HepG2 (cell line): ENCODE results near the gene MYOM1. TPM values are rescaled to one million over a fixed set of nuclear protein-coding genes. Genes with fewer than 3 reads are reported as not detected.

Experiments used
- ATAC-seq: fragments of 200-7000 bp; cut with Tn5 transposase; 3 replicates; pipeline ENCODE4 v1.9.1; 2020; ENCODE audit warnings: mild to moderate bottlenecking, moderate library complexity
- BruUV-seq: library from RNA; stranded (reverse); fragments of 400-500 nt; replicated peaks from 2 replicates; lab custom pipeline; 2021; lab: Mats Ljungman, UMichigan
- CTCF ChIA-PET: fragments of 300-600 bp; formaldehyde crosslinking; extraction: SDS; loops from one replicate; lab custom pipeline; 2021; ENCODE audit warnings: low total read pairs, inconsistent platforms, low intra/inter-chr PET ratio; lab: Yijun Ruan, JAX
- POLR2A ChIA-PET: fragments of 350-600 bp; sonication (Branson Sonifier 250); formaldehyde crosslinking; loops from one replicate; lab custom pipeline; 2020; ENCODE audit warnings: antibody characterized with exemption, inconsistent platforms; lab: Yijun Ruan, JAX
- DNase-seq: peaks from one replicate; pipeline ENCODE4 v3.0.0-alpha.2; 2015; ENCODE audit warnings: low spot score
- FAIRE-seq: peaks from 3 replicates; lab custom pipeline; 2011; peaks lifted over from hg19 to GRCh38; lab: Jason Lieb, UNC
- H2AFZ ChIP-seq: one replicate; pipeline ENCODE4 v1.6.1; 2011; ENCODE audit warnings: low read length, inconsistent platforms
- H3K27ac ChIP-seq: fragments of 300-600 bp; 3 replicates; pipeline ENCODE4 v1.8.0; 2011; ENCODE audit warnings: mixed run types, mild to moderate bottlenecking, mixed read lengths, low read length, inconsistent platforms; ENCODE audit not compliant: insufficient read depth; ENCODE audit errors: extremely low read length
- H3K27me3 ChIP-seq, 2 experiments: fragments of 200-600 bp in 1 of 2; 2 replicates in 1 of 2; 3 replicates in 1 of 2; pipeline versions ENCODE4 v1.6.0 to v1.8.0; 2011; ENCODE audit warnings: low read length in 2 of 2, mild to moderate bottlenecking in 2 of 2, moderate library complexity in 2 of 2, inconsistent platforms in 1 of 2; ENCODE audit not compliant: insufficient read depth in 2 of 2, control insufficient read depth in 1 of 2
- H3K36me3 ChIP-seq, 2 experiments: fragments of 200-600 bp in 1 of 2; replicated peaks in 1 of 2; 2 replicates in 1 of 2; 3 replicates in 1 of 2; pipeline versions ENCODE4 v1.5.1 to v1.8.0; 2011; ENCODE audit warnings: low read length in 2 of 2, inconsistent platforms in 1 of 2; ENCODE audit not compliant: insufficient read depth in 2 of 2, control insufficient read depth in 1 of 2
- H3K4me1 ChIP-seq: 2 replicates; pipeline ENCODE4 v1.5.1; 2012; ENCODE audit warnings: low read length, inconsistent platforms; ENCODE audit not compliant: insufficient read depth
- H3K4me2 ChIP-seq: 2 replicates; pipeline ENCODE4 v1.6.0; 2011; ENCODE audit warnings: low read depth, low read length, inconsistent platforms
- H3K4me3 ChIP-seq, 3 experiments: fragments of 200-600 bp in 1 of 3; sonication (generic), shearing (Covaris generic) in 1 of 3; replicated peaks in 1 of 3; 2 replicates each; pipeline ENCODE4 v1.5.1; 2011 to 2016; ENCODE audit warnings: low read length in 3 of 3, inconsistent platforms in 2 of 3, low read depth in 2 of 3, mild to moderate bottlenecking in 2 of 3, control low read depth in 1 of 3, mixed read lengths in 1 of 3; ENCODE audit not compliant: insufficient read depth in 1 of 3
- H3K79me2 ChIP-seq: one replicate; pipeline ENCODE4 v1.6.1; 2011; ENCODE audit warnings: low read length, inconsistent platforms; ENCODE audit not compliant: insufficient read depth
- H3K9ac ChIP-seq: 2 replicates; pipeline ENCODE4 v1.6.0; 2011; ENCODE audit warnings: mild to moderate bottlenecking, low read depth, low read length, inconsistent platforms; ENCODE audit not compliant: insufficient read depth
- H3K9me3 ChIP-seq: 2 replicates; pipeline ENCODE4 v1.5.1; 2012; ENCODE audit warnings: mild to moderate bottlenecking, low read length
- H4K20me1 ChIP-seq: 2 replicates; pipeline ENCODE4 v1.6.0; 2011; ENCODE audit warnings: inconsistent platforms, mild to moderate bottlenecking, low read length, moderate library complexity; ENCODE audit not compliant: insufficient read depth
- ARID3A ChIP-seq: IDR thresholded peaks from 2 replicates; pipeline ENCODE4 v1.6.1; 2012; ENCODE audit warnings: low read depth, low read length, improper control_type of control experiment
- ATF4 ChIP-seq, 2 experiments: fragments of 450-650 bp in 1 of 2; sonication (generic) in 1 of 2; formaldehyde crosslinking; IDR thresholded peaks; 2 replicates each; pipeline versions ENCODE4 v1.5.0 to v1.8.0; 2020 to 2022; ENCODE audit warnings: mild to moderate bottlenecking in 1 of 2, missing genetic modification reagents in 1 of 2
- DNMT1 ChIP-seq: sonication (generic); formaldehyde crosslinking; IDR thresholded peaks from 2 replicates; pipeline ENCODE4 v1.5.1; 2020; ENCODE audit warnings: mild to moderate bottlenecking, missing genetic modification reagents
- EP300 ChIP-seq, 3 experiments: sonication (generic) in 1 of 3; formaldehyde crosslinking in 1 of 3; IDR thresholded peaks; 2 replicates each; pipeline versions ENCODE4 v1.5.1 to v1.6.1; 2011 to 2020; ENCODE audit warnings: low read depth in 2 of 3, low read length in 2 of 3, borderline replicate concordance in 1 of 3, improper control_type of control experiment in 1 of 3, mild to moderate bottlenecking in 1 of 3, missing genetic modification reagents in 1 of 3, moderate library complexity in 1 of 3
- ESRRA ChIP-seq: sonication (generic); formaldehyde crosslinking; IDR thresholded peaks from 2 replicates; pipeline ENCODE4 v1.5.1; 2020; ENCODE audit warnings: mild to moderate bottlenecking, low read depth, missing genetic modification reagents
- HNF4A ChIP-seq: sonication (generic); formaldehyde crosslinking; IDR thresholded peaks from 2 replicates; pipeline ENCODE4 v1.4.0; 2020; ENCODE audit warnings: missing genetic modification reagents
- KLF16 ChIP-seq, 2 experiments: sonication (generic) in 1 of 2; formaldehyde crosslinking in 1 of 2; IDR thresholded peaks; 2 replicates each; pipeline versions ENCODE4 v1.6.1 to v1.8.0; 2016 to 2023; ENCODE audit warnings: missing genetic modification reagents in 2 of 2, missing compliant biosample characterization in 1 of 2
- LBX2 ChIP-seq: sonication (generic); formaldehyde crosslinking; IDR thresholded peaks from 2 replicates; pipeline ENCODE4 v1.5.0; 2020; ENCODE audit warnings: missing genetic modification reagents, mild to moderate bottlenecking, borderline replicate concordance
- MZF1 ChIP-seq: sonication (generic); formaldehyde crosslinking; IDR thresholded peaks from 2 replicates; pipeline ENCODE4 v1.8.1; 2023; ENCODE audit warnings: mild to moderate bottlenecking, missing genetic modification reagents, borderline replicate concordance
- RARA ChIP-seq: IDR thresholded peaks from 2 replicates; pipeline ENCODE4 v1.6.1; 2016; ENCODE audit warnings: missing genetic modification reagents, missing compliant biosample characterization
- SMC3 ChIP-seq: IDR thresholded peaks from 2 replicates; pipeline ENCODE4 v1.6.1; 2011; ENCODE audit warnings: low read length, improper control_type of control experiment
- SMYD3 ChIP-seq: sonication (generic); formaldehyde crosslinking; IDR thresholded peaks from 2 replicates; pipeline ENCODE4 v1.8.1; 2023; ENCODE audit warnings: mild to moderate bottlenecking, missing genetic modification reagents
- ZKSCAN8 ChIP-seq: IDR thresholded peaks from 2 replicates; pipeline ENCODE4 v1.6.1; 2016; ENCODE audit warnings: borderline replicate concordance, missing genetic modification reagents, missing compliant biosample characterization
- ZNF253 ChIP-seq: sonication (generic); formaldehyde crosslinking; IDR thresholded peaks from 2 replicates; pipeline ENCODE4 v1.8.0; 2022; ENCODE audit warnings: mild to moderate bottlenecking, missing genetic modification reagents, borderline replicate concordance
- ZNF337 ChIP-seq: sonication (generic); formaldehyde crosslinking; IDR thresholded peaks from 2 replicates; pipeline ENCODE4 v1.5.1; 2020; ENCODE audit warnings: missing genetic modification reagents, low read depth, mild to moderate bottlenecking, borderline replicate concordance
- ZNF33B ChIP-seq: sonication (generic); formaldehyde crosslinking; IDR thresholded peaks from 2 replicates; pipeline ENCODE4 v1.5.1; 2020; ENCODE audit warnings: mild to moderate bottlenecking, missing genetic modification reagents
- ZNF547 ChIP-seq: sonication (generic); formaldehyde crosslinking; IDR thresholded peaks from 2 replicates; pipeline ENCODE4 v1.5.1; 2020; ENCODE audit warnings: mild to moderate bottlenecking, missing genetic modification reagents
- WGBS: methylation state at CpG from one replicate; pipeline ENCODE4 v1.1.6; 2017; ENCODE audit warnings: low lambda C conversion rate; 5-methylcytosine and 5-hydroxymethylcytosine counted together
- in situ Hi-C: cut with HindIII; loops from 2 replicates; pipeline ENCODE4 v1.10.0; 2017; ENCODE audit warnings: low pct_unique_long_range_greater_than_20kb; ENCODE audit not compliant: extremely low pct_ligation_motif_present
- intact Hi-C: fragments of 100-400 bp; cut with micrococcal nuclease; formaldehyde crosslinking; loops from one replicate; pipeline ENCODE4 v1.10.0; 2022; ENCODE audit not compliant: unreplicated experiment
- polyA plus RNA-seq, 8 experiments: library from polyadenylated mRNA; depleted of rRNA in 3 of 8; stranded (reverse) in 7 of 8; unstranded in 1 of 8; fragments of >200 nt; fragmentation: Illumina TruSeq in 4 of 8; extraction: Trizol in 4 of 8; gene quantifications; 2 replicates each; pipeline versions ENCODE4 v1.2.1 to v1.2.3, GENCODE V29; 2011 to 2016; ENCODE audit warnings: low read depth in 4 of 8, missing spikeins in 1 of 8, mixed read lengths in 1 of 8; ENCODE audit not compliant: insufficient read depth in 1 of 8
- total RNA-seq, 5 experiments: library from RNA; depleted of rRNA; stranded (reverse); fragments of >200 nt; fragmentation: Illumina TruSeq; extraction: Trizol; gene quantifications; 2 replicates each; pipeline ENCODE4 v1.2.3, GENCODE V29; 2016; ENCODE audit warnings: low read depth in 1 of 5
- TF ChIP-seq, protein P1 (sequence below): IDR thresholded peaks from 2 replicates; pipeline ENCODE4 v1.6.1; 2016; ENCODE audit warnings: low read depth

MYOM1 gene
- total and polyA plus RNA-seq, 2 of the 13 experiments (the other 11 are each of a cell fraction or from before 2014, with no cell fraction given): 0.46 to 0.98 TPM

DNA sequence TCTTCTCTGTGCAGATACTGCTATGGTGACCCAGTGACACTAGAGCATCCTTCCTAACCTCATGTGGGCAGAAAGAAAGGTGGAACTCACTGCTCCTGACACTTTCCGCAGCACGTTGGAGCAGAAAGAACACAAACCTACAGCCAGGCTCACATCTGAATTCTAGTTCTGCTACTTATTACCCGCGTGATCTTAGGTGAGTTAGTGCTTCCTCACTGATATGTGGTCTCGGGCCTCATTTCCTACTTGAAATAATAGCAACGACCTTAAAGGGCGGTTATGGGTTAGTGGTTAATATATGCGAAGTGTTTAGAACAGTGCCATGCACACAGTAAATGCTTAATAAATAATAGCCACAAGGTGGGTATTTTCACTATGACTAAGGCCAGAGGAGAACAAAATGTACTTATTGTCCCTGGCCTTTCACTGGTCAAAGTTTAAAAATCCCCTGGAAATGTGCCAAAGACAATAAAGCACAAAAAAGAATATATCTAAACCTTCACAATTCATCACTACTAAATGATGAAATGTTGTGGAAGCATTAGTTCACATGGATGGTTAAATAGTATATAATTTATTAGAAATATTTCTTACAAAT is 66.6 kb downstream of the MYOM1 start:
- ChIA-PET CTCF (interaction anchor here (1.1 to 2.4 kb wide), 2 partner anchors 93 kb away, joined by 5 to 16 read pairs; no protein-coding TSS in a partner anchor), POLR2A (interaction anchor here (2.9 kb wide), 1 partner anchor 93 kb away, joined by 16 read pairs; no protein-coding TSS in a partner anchor)
- intact Hi-C loops (loop anchor here (1.0 kb wide), 1 partner anchor 80 kb away; no protein-coding TSS in a partner anchor), in situ Hi-C loops (loop anchor here (5.0 to 10.0 kb wide), 2 partner anchors 94 to 218 kb away; partner anchors contain the start of gene MYL12A)
- Histone ChIP-seq H3K36me3 (no peaks in the 10 kb centered on the region), H3K4me3 (peak overlapping the region in 2 of 3 experiments; percentile 6 to 7; a peak in 2 of 6 replicates), H4K20me1 (no peaks in the 10 kb centered on the region), H3K27me3 (no peaks in the 10 kb centered on the region), H3K27ac (peak overlapping the region; percentile 62), H3K9ac (peak overlapping the region; percentile 37), H3K79me2 (no peaks in the 10 kb centered on the region), H2AFZ (no peak overlapping the region), H3K4me1 (peaks cover 61% of the 10 kb centered on the region), H3K9me3 (no peaks in the 10 kb centered on the region), H3K4me2 (peak overlapping the region; percentile 63)
- FAIRE-seq (peak; percentile 52), DNase-seq (peak; percentile 88), ATAC-seq (peak; percentile 89)
- WGBS: 33% methylated on average over 8 of the region's 8 CpGs
- BruUV-seq: no TSS peak
- TF ChIP-seq ZNF253 (no peak), HNF4A (peak; percentile 64), ZNF337 (CRISPR knock-in tag) (0 out of 2 replicates have a peak, but pooled peaks have one; percentile 48), RARA (CRISPR knock-in tag) (peak; percentile 20; the same call in 1 of the 2 replicates), SMYD3 (0 out of 2 replicates have a peak, but pooled peaks have one; percentile 62), ZNF33B (CRISPR knock-in tag) (no peak), KLF16 (CRISPR knock-in tag; IDR thresholded peaks at IDR 0.05) (peak in 1 of 2 experiments; percentile 23; a peak in 1 of 4 replicates), SMC3 (peak; percentile 14; the same call in 1 of the 2 replicates), LBX2 (no peak), ZNF547 (no peak), ESRRA (CRISPR knock-in tag) (no peak), EP300 (IDR thresholded peaks at IDR 0.05; ENCODE audit: low read depth in 2 of 2, low read length in 2 of 2) (peak in 1 of 2 experiments; percentile 52; a peak in 1 of 4 replicates), EP300 (CRISPR knock-in tag; IDR thresholded peaks at IDR 0.05; ENCODE audit: borderline replicate concordance) (no peak), ATF4 (CRISPR knock-in tag; IDR thresholded peaks at IDR 0.05) (peak in 1 of 2 experiments; percentile 86; a peak in 1 of 4 replicates), ZKSCAN8 (peak; percentile 94), ARID3A (peak; percentile 70), MZF1 (CRISPR knock-in tag) (0 out of 2 replicates have a peak, but pooled peaks have one; percentile 22), DNMT1 (CRISPR knock-in tag) (no peak)
- TF ChIP-seq, protein P1, sequence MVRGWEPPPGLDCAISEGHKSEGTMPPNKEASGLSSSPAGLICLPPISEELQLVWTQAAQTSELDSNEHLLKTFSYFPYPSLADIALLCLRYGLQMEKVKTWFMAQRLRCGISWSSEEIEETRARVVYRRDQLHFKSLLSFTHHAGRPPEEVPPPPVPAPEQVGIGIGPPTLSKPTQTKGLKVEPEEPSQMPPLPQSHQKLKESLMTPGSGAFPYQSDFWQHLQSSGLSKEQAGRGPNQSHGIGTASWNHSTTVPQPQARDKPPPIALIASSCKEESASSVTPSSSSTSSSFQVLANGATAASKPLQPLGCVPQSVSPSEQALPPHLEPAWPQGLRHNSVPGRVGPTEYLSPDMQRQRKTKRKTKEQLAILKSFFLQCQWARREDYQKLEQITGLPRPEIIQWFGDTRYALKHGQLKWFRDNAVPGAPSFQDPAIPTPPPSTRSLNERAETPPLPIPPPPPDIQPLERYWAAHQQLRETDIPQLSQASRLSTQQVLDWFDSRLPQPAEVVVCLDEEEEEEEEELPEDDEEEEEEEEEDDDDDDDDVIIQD: peak; percentile 23; the same call in 1 of the 2 replicates
